ENCODE measurements around the gene CNOT2. TPM values are rescaled to one million over a fixed set of nuclear protein-coding genes. Genes with fewer than 3 reads are reported as not detected.

CNOT2 gene
- total RNA-seq, 1 experiment from 2014 or later, result 82.9 TPM

DNA sequence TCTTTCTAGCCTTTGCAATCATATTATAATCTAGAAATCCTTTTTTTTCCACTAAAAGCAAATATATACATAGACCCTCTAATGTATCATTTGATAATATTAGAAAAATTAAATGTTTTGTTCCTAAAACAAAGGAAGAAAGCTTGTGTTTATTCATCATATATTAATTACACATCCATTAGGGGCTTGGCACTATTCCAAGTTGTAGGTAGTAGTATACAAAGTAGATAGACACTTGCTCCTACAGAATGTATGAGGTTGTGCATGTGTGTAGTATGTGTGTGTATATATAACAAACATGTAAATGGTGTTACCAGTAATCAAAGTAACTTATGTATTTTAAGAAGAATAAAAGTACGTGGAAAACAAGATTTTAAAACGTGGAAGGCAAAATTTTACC is 107.8 kb downstream of the CNOT2 start:
- Histone ChIP-seq H3K4me2 (ENCODE audit: insufficient read depth, insufficient read length, low read length) (no peak overlapping the region), H3T11ph (ENCODE audit: low read length) (no peak overlapping the region), H4K5ac (ENCODE audit: insufficient read length, low read depth, low read length) (no peak overlapping the region), H2BK20ac (ENCODE audit: low read depth, low read length, poor library complexity, severe bottlenecking) (no peak overlapping the region), H3K14ac (ENCODE audit: insufficient read depth, low read length) (no peak overlapping the region), H3K56ac (ENCODE audit: insufficient read length, low read depth, low read length) (no peak overlapping the region), H2BK5ac (ENCODE audit: insufficient read length, low read length) (no peak overlapping the region), H3K79me2 (ENCODE audit: insufficient read depth, low read length) (no peaks in the 10 kb centered on the region), H2BK120ac (ENCODE audit: low read depth, low read length, poor library complexity, severe bottlenecking) (no peak overlapping the region), H3K27ac (ENCODE audit: insufficient read length, low read depth, low read length) (no peak overlapping the region), H3K79me1 (ENCODE audit: insufficient read depth, low read depth, low read length, poor library complexity, severe bottlenecking) (no peaks in the 10 kb centered on the region), H3K23me2 (ENCODE audit: insufficient read length, low read depth, low read length, poor library complexity, severe bottlenecking) (no peaks in the 10 kb centered on the region), H4K91ac (ENCODE audit: insufficient read length, low read depth, low read length) (no peak overlapping the region), H2BK15ac (ENCODE audit: low read depth, low read length) (no peak overlapping the region), H3K18ac (ENCODE audit: insufficient read length, low read depth, low read length) (no peak overlapping the region), H3K9ac (ENCODE audit: extremely low read depth, insufficient read length, low read length) (no peak overlapping the region), H3K9me3 (ENCODE audit: control insufficient read depth, low read depth, low read length) (no peaks in the 10 kb centered on the region), H2BK12ac (ENCODE audit: insufficient read length, low read depth, low read length) (no peak overlapping the region), H3K4ac (ENCODE audit: low read depth, low read length) (no peak overlapping the region), H2AK5ac (ENCODE audit: insufficient read length, low read length) (no peak overlapping the region), H2AFZ (ENCODE audit: low read length) (no peak overlapping the region), H3K23ac (ENCODE audit: insufficient read length, low read depth, low read length) (no peak overlapping the region), H3K4me1 (ENCODE audit: insufficient read depth, low read length) (no peaks in the 10 kb centered on the region), H4K8ac (replicated peaks; ENCODE audit: insufficient read length, low read depth, low read length) (no peak overlapping the region), H3K27me3 (ENCODE audit: insufficient read depth, low read length) (no peaks in the 10 kb centered on the region), H4K20me1 (ENCODE audit: control insufficient read depth, insufficient read depth, insufficient read length) (no peaks in the 10 kb centered on the region)
- H3K9me3 Mint-ChIP-seq, result no peaks in the 10 kb centered on the region
- H3K27me3 Mint-ChIP-seq (ENCODE audit: low read depth), result no peaks in the 10 kb centered on the region
- H3K4me3 Mint-ChIP-seq, result no peak overlapping the region
- TF ChIP-seq, protein P1, sequence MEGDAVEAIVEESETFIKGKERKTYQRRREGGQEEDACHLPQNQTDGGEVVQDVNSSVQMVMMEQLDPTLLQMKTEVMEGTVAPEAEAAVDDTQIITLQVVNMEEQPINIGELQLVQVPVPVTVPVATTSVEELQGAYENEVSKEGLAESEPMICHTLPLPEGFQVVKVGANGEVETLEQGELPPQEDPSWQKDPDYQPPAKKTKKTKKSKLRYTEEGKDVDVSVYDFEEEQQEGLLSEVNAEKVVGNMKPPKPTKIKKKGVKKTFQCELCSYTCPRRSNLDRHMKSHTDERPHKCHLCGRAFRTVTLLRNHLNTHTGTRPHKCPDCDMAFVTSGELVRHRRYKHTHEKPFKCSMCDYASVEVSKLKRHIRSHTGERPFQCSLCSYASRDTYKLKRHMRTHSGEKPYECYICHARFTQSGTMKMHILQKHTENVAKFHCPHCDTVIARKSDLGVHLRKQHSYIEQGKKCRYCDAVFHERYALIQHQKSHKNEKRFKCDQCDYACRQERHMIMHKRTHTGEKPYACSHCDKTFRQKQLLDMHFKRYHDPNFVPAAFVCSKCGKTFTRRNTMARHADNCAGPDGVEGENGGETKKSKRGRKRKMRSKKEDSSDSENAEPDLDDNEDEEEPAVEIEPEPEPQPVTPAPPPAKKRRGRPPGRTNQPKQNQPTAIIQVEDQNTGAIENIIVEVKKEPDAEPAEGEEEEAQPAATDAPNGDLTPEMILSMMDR (conservative IDR thresholded peaks at IDR 0.05), result no peak
- no peak for DNase-seq
- no CpG with 5 or more reads among the region's 2 CpGs for WGBS (ENCODE audit: extremely low coverage, insufficient read length, low lambda C conversion rate)
- no peaks in the 10 kb centered on the region for H3K4me1 Mint-ChIP-seq
- H3K36me3 Mint-ChIP-seq (ENCODE audit: insufficient read depth in 1 of 3, low read depth in 3 of 3), result peaks cover 5 to 34% (median 29%) of the 10 kb centered on the region in 3 experiments; a peak in 6 of 7 replicates
- no peak overlapping the region for H3K27ac Mint-ChIP-seq

Data from H9 (cell line).